HUES64 (cell line): ENCODE data around the gene MX2.

Source experiments
- H3K27ac ChIP-seq: 2 replicates; pipeline ENCODE4 v1.7.0; 2013; ENCODE audit warnings: low read depth, low read length, inconsistent platforms
- H3K27me3 ChIP-seq: 2 replicates; pipeline ENCODE4 v1.6.1; 2013; ENCODE audit warnings: mild to moderate bottlenecking, low read length; ENCODE audit not compliant: insufficient read depth
- H3K36me3 ChIP-seq: 2 replicates; pipeline ENCODE4 v1.6.1; 2013; ENCODE audit warnings: mild to moderate bottlenecking, low read length; ENCODE audit not compliant: insufficient read depth
- H3K4me1 ChIP-seq: 2 replicates; pipeline ENCODE4 v1.6.1; 2013; ENCODE audit warnings: mild to moderate bottlenecking, low read length, moderate library complexity; ENCODE audit not compliant: insufficient read depth
- H3K4me3 ChIP-seq: 2 replicates; pipeline ENCODE4 v1.5.1; 2013; ENCODE audit warnings: mild to moderate bottlenecking, low read length, moderate library complexity
- H3K9ac ChIP-seq: 2 replicates; pipeline ENCODE4 v1.6.1; 2013; ENCODE audit warnings: mild to moderate bottlenecking, low read depth, low read length
- H3K9me3 ChIP-seq: 2 replicates; pipeline ENCODE4 v1.6.1; 2013; ENCODE audit warnings: low read depth, low read length; ENCODE audit not compliant: insufficient read depth
- WGBS: fragments of 150-250, 120-280 bp; methylation state at CpG from one replicate; pipeline ENCODE4 v1.1.7; 2013; ENCODE audit warnings: missing lambda C conversion rate; 5-methylcytosine and 5-hydroxymethylcytosine counted together

MX2 gene

GRCh38 chr21:41321908-41322495 is 39.8 kb upstream of the MX2 start:
- Histone ChIP-seq H3K4me1 (no peaks in the 10 kb centered on the region), H3K27ac (no peak overlapping the region; the same call in 1 of the 2 replicates), H3K4me3 (no peak overlapping the region), H3K36me3 (no peaks in the 10 kb centered on the region), H3K9ac (no peak overlapping the region), H3K9me3 (no peaks in the 10 kb centered on the region), H3K27me3 (peaks cover 9% of the 10 kb centered on the region)
- WGBS: 83% methylated on average over 7 of the region's 7 CpGs

- 83% methylated on average over 23 of the region's 23 CpGs for WGBS
- H3K9ac ChIP-seq: no peak overlapping the region
- no peak overlapping the region for H3K4me3 ChIP-seq
- H3K9me3 ChIP-seq: no peaks in the 10 kb centered on the region
- H3K27me3 ChIP-seq: peaks cover 2% of the 10 kb centered on the region; the same call in 1 of the 2 replicates
- H3K4me1 ChIP-seq: no peaks in the 10 kb centered on the region
- no peaks in the 10 kb centered on the region for H3K36me3 ChIP-seq
- no peak overlapping the region for H3K27ac ChIP-seq
Observed at GRCh38 chr21:41322496-41323382, 39.1 kb upstream of the MX2 start.

- H3K4me1 ChIP-seq: 0 out of 2 replicates have a peak, but pooled peaks cover 5% of the 10 kb centered on the region
- H3K36me3 ChIP-seq: no peaks in the 10 kb centered on the region
- no peaks in the 10 kb centered on the region for H3K9me3 ChIP-seq
- H3K4me3 ChIP-seq: no peak overlapping the region
- no peak overlapping the region for H3K9ac ChIP-seq
- 96% methylated on average over 6 of the region's 7 CpGs for WGBS
- H3K27me3 ChIP-seq: no peaks in the 10 kb centered on the region
- H3K27ac ChIP-seq: no peak overlapping the region
Observed at GRCh38 chr21:41325138-41325912, 36.5 kb upstream of the MX2 start.

- no peaks in the 10 kb centered on the region for H3K27me3 ChIP-seq
- H3K4me3 ChIP-seq: no peak overlapping the region
- no peak overlapping the region for H3K27ac ChIP-seq
- 94% methylated on average over 13 of the region's 13 CpGs for WGBS
- no peaks in the 10 kb centered on the region for H3K9me3 ChIP-seq
- 0 out of 2 replicates have a peak, but pooled peaks cover 5% of the 10 kb centered on the region for H3K4me1 ChIP-seq
- H3K36me3 ChIP-seq: no peaks in the 10 kb centered on the region
- no peak overlapping the region for H3K9ac ChIP-seq
Observed at GRCh38 chr21:41326414-41327080, 35.3 kb upstream of the MX2 start.

GRCh38 chr21:41327753-41328152 is 34.1 kb upstream of the MX2 start:
- no peaks in the 10 kb centered on the region for H3K36me3 ChIP-seq

GRCh38 chr21:41328660-41329607 is 32.9 kb upstream of the MX2 start:
- no peaks in the 10 kb centered on the region for H3K27me3 ChIP-seq
- WGBS: 90% methylated on average over 16 of the region's 16 CpGs
- H3K36me3 ChIP-seq: no peaks in the 10 kb centered on the region
- no peak overlapping the region for H3K27ac ChIP-seq
- H3K4me3 ChIP-seq: no peak overlapping the region
- peaks cover 9% of the 10 kb centered on the region for H3K9me3 ChIP-seq
- H3K9ac ChIP-seq: no peak overlapping the region
- 0 out of 2 replicates have a peak, but pooled peaks cover 5% of the 10 kb centered on the region for H3K4me1 ChIP-seq

More at GRCh38 chr21:41327753-41328152, 34.1 kb upstream of the MX2 start:
- Histone ChIP-seq H3K9me3 (no peaks in the 10 kb centered on the region), H3K4me3 (no peak overlapping the region), H3K27me3 (no peaks in the 10 kb centered on the region), H3K27ac (no peak overlapping the region), H3K4me1 (0 out of 2 replicates have a peak, but pooled peaks cover 5% of the 10 kb centered on the region), H3K9ac (no peak overlapping the region)
- 93% methylated on average over 8 of the region's 8 CpGs for WGBS

- WGBS: 95% methylated on average over 1 of the region's 1 CpG
- Histone ChIP-seq H3K4me1 (0 out of 2 replicates have a peak, but pooled peaks cover 4% of the 10 kb centered on the region), H3K9me3 (peaks cover 21% of the 10 kb centered on the region), H3K27me3 (no peaks in the 10 kb centered on the region), H3K27ac (no peak overlapping the region), H3K9ac (no peak overlapping the region), H3K36me3 (no peaks in the 10 kb centered on the region), H3K4me3 (no peak overlapping the region)
Observed at GRCh38 chr21:41333752-41334151, 28.1 kb upstream of the MX2 start.

GRCh38 chr21:41337515-41337914 is 24.3 kb upstream of the MX2 start:
- Histone ChIP-seq H3K27me3 (no peaks in the 10 kb centered on the region), H3K4me1 (no peaks in the 10 kb centered on the region), H3K4me3 (no peak overlapping the region), H3K27ac (no peak overlapping the region), H3K36me3 (no peaks in the 10 kb centered on the region), H3K9ac (no peak overlapping the region), H3K9me3 (peaks cover 30% of the 10 kb centered on the region)
- 98% methylated on average over 3 of the region's 3 CpGs for WGBS

GRCh38 chr21:41338455-41338854 is 23.4 kb upstream of the MX2 start:
- peaks cover 26% of the 10 kb centered on the region for H3K9me3 ChIP-seq
- no peaks in the 10 kb centered on the region for H3K27me3 ChIP-seq
- no peak overlapping the region for H3K4me3 ChIP-seq
- H3K9ac ChIP-seq: no peak overlapping the region
- H3K36me3 ChIP-seq: no peaks in the 10 kb centered on the region
- H3K27ac ChIP-seq: no peak overlapping the region
- no peaks in the 10 kb centered on the region for H3K4me1 ChIP-seq
- WGBS: 95% methylated on average over 8 of the region's 8 CpGs

GRCh38 chr21:41342035-41342434 is 19.8 kb upstream of the MX2 start:
- H3K36me3 ChIP-seq: no peaks in the 10 kb centered on the region
- 100% methylated on average over 3 of the region's 4 CpGs for WGBS

More at GRCh38 chr21:41342035-41342434, 19.8 kb upstream of the MX2 start:
- no peaks in the 10 kb centered on the region for H3K27me3 ChIP-seq
- H3K27ac ChIP-seq: no peak overlapping the region
- no peaks in the 10 kb centered on the region for H3K4me1 ChIP-seq
- peaks cover 9% of the 10 kb centered on the region; the same call in 1 of the 2 replicates for H3K9me3 ChIP-seq
- no peak overlapping the region for H3K4me3 ChIP-seq
- H3K9ac ChIP-seq: no peak overlapping the region
